Left hindlimb (tissue), 1 donor: ENCODE data around the gene TDRD3.
"Not testable (repeated sequence)": the region's sequence is repeated elsewhere in the genome, so short reads cannot be mapped to it uniquely, and the experiment has no call there.

Source experiments
- DNase-seq: peaks from one replicate; pipeline ENCODE4 v3.0.0-alpha.2; 2018

TDRD3 gene

GRCh38 chr13:60398907-60399589 lies 2.0 kb downstream of the TDRD3 start:
- DNase-seq, result no peak

- DNase-seq, result no peak
These were observed 5.0 kb downstream of the TDRD3 start for GRCh38 chr13:60402022-60402421.

DNA sequence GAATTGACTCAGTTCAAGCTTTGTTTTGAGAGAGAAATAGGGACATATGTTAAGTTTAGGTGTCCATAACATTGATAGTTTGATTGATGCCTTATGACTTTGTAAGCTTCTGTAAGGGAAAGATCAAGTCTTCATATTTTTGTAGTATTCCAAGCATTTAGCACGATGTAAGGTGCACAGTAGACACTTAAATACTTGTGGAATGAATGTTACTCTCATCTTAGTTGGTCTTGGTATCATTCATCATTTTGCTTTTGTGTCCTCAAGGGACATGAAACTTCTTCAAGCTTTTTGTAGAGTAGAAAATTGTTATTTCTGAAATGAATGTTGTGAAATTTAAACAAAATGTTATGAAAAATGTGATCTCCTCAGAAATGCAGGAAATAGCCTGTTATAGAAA lies 10.1 kb downstream of the TDRD3 start:
- no peak for DNase-seq

- not testable (repeated sequence) for DNase-seq
These were observed 10.8 kb downstream of the TDRD3 start for GRCh38 chr13:60407852-60408251.

DNA sequence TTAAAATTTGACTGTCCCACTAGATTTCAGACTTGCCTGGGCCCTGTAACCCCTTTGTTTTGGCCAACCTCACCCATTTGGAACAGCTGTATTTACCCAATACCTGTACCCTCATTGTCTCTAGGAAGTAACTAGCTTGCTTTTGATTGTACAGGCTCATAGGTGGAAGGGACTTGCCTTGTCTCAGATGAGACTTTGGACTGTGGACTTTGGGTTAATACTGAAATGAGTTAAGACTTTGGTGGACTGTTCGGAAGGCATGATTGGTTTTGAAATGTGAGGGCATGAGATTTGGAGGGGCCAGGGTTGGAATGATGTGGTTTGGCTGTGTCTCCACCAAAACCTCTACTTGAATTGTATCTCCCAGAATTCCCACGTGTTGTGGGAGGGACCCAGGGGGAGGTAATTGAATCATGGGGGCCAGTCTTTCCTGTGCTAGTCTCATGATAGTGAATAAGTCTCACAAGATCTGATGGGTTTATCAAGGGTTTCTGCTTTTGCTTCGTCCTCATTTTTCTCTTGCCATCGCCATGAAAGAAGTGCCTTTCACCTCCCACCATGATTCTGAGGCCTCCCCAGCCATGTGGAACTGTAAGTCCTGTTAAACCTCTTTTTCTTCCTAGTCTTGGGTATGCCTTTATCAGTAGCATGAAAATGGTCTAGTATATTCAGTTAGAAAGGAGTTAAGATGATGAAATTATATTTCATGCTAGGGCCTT lies 12.7 kb downstream of the TDRD3 start:
- DNase-seq, result not testable (repeated sequence)

GRCh38 chr13:60410299-60410698 lies 13.3 kb downstream of the TDRD3 start:
- no peak for DNase-seq

GRCh38 chr13:60411464-60411863 lies 14.4 kb downstream of the TDRD3 start:
- DNase-seq, result no peak

- DNase-seq, result no peak
These were observed 15.0 kb downstream of the TDRD3 start for GRCh38 chr13:60411983-60412382.

- no peak for DNase-seq
These were observed 16.0 kb downstream of the TDRD3 start for GRCh38 chr13:60412909-60413616.

- DNase-seq, result no peak
These were observed 17.2 kb downstream of the TDRD3 start for GRCh38 chr13:60414177-60414576.

DNA sequence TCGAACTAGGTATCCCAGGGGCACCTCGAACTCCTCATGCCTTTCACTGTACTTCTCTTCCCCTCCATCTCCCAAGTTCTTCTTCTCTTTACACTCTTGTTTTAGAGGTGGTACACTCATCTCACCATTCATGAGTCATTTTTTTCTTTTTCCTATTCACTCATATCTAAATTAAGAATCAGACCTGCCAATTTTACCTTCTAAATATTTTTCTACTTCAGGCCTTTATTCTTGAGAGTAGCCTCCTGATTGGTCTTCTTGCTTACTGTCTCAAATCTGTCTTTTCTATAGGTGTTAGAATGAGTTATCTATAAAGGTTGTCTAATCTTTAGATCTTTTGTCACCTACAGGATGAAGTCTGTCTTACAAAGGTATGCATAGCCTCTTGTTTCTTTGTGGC lies 20.7 kb downstream of the TDRD3 start:
- no peak for DNase-seq

DNA sequence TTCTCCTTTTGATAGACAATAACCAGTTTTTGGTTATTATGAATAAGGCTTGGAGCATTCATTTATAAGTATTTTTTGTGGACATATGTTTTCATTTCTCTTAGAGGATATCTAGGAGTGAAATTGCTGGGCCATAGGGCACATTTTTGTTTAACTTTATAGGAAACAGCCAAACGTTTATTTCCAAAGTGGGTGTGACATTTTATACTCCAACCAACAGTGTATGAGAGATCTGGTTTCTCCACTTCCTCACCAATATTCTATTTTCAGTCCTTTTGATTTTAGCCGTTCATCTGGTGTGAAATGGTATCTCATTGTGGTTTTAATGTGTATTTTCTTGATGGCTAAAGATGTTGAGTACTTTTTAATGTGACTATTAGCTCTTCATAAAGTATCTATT lies 21.9 kb downstream of the TDRD3 start:
- no peak for DNase-seq

GRCh38 chr13:60425332-60425731 lies 28.3 kb downstream of the TDRD3 start:
- DNase-seq, result no peak

DNA sequence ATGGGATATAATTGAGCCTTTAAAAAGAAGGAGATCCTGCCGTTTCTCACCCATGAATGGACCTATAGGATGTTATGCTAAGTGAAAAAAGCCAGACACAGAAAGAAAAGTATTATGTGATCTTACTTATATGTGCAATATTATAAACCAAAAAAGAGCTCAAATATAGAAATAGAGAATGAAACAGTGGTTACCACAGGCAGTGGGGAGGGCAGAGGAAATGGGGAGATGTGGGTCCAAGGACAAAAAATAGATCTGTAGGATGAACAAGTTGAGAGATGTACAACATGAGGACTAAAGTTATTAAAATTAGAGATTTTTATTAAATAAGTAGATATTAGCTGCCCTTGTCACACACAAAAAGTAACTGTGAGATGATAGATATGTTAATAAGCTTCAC lies 29.1 kb downstream of the TDRD3 start:
- no peak for DNase-seq

- no peak for DNase-seq
These were observed 30.3 kb downstream of the TDRD3 start for GRCh38 chr13:60427285-60427684.

- no peak for DNase-seq
These were observed 34.2 kb downstream of the TDRD3 start for GRCh38 chr13:60431108-60431700.

DNA sequence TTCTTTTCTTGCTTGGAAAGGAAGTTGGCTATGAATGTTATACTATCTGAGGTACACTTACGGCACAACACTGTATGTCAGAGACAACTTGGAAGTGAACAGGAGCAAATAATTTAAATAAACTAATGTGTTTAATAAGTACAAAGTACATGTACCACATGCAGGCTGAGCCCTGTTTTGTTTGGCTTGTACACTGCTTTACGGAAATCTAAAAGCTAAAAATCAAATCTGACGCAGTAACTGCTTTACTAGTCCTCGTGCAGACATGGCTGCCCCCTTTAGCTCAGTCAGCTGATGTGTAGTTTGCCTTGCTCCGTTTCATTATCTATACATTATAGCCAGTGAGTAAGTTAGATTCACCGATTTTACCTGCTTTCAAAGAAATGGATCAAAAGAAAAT lies 36.5 kb downstream of the TDRD3 start:
- no peak for DNase-seq

DNA sequence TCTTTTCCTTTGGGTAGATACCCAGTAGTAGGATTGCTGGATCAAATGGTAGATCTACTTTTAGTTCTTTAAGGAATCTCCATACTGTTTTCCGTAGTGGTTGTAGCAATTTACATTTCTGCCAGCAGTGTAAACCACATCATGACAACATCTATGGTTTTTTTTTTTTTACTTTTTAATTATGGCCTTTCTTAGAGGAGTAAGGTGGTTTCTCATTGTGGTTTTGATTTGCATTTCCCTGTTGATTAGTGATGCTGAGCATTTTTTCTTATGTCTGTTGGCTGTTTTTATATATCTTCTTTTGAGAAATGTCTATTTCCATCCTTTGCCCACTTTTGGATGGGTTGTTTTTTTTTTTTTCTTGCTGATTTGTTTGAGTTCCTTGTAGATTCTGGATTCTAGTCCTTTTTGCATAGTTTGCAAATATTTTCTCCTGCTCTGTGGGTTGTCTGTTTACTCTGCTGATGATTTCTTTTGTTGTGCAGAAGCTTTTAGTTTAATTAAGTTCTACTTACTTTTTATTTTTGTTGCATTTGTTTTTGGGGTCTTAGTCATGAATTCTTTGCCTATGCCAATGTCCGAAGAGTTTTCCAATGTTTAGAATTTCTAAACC lies 38.8 kb downstream of the TDRD3 start:
- DNase-seq, result no peak

DNA sequence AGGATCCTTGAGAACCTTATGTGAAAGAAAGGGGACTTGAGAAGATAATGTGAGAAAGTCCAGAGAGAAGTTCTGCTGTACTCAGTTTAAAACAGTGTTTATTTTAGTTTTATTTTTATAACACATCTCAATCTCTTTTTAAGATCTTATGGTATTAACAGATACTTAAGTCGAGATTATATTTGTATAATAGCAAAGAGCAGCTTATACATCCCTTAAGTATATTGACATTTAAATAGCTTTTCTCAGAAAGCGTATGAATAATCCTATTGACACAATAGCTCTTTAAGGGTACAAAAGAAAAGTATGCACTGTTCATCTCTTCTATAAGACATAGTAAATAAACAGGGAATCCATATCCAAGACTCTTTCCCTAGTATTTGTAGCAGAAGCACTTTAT lies 42.2 kb downstream of the TDRD3 start:
- no peak for DNase-seq

- no peak for DNase-seq
These were observed 44.7 kb downstream of the TDRD3 start for GRCh38 chr13:60441761-60442160.

GRCh38 chr13:60448907-60449510 lies 52.0 kb downstream of the TDRD3 start:
- no peak for DNase-seq

GRCh38 chr13:60453490-60453889 lies 56.5 kb downstream of the TDRD3 start:
- DNase-seq, result no peak

DNA sequence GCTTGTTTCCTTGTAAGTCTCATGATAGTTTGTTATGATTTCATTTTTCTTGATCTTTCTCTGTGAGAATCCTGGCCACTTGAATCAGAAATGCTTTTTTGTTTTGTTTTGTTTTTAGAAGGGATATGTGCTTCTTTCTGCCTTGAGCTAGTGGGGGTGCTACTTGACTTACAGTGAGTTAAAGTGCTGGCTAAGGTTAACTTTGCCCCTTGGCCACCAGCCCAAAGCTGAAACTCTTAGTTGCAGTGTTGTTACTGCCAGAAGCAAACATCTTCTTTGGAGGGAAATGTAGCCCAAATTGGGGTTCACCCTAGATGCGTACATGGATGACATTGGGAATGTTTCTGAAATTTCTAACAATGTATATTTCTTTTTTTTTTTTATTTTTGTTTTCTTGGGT lies 57.4 kb downstream of the TDRD3 start:
- no peak for DNase-seq
